ENCODE results near the gene MXRA8.

The MXRA8 gene

DNA sequence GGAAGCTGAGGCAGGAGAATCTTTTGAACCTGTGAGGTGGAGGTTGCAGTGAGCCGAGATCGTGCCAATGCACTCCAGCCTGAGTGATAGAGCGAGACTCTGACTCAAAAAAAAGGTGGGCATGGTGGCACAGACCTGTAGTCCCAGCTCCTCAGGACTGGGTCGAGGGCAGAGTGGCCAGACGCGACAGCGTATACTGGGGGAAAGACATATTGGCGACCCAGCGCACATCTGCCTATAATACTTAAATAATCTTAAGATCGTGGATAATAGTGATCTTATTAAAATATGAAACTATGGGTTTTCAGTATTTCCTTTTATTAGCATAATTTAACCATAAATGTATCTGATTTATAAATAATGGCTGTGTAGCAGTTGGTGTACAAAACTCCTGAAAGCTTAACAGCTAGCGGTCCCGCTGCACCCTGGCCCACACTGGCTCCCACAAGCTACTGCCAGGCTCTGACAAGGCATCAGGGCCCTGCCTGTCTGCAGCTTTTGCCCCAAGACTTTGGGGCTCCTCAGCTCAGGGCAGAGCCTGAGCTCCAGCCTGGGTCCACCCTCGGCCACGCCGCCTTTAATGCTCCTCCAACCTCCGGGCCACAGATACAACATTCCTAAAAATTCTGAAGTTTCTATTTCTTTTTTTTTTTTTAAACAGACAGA is 19.3 kb upstream of the MXRA8 start:
- TF ChIP-seq, protein P1, sequence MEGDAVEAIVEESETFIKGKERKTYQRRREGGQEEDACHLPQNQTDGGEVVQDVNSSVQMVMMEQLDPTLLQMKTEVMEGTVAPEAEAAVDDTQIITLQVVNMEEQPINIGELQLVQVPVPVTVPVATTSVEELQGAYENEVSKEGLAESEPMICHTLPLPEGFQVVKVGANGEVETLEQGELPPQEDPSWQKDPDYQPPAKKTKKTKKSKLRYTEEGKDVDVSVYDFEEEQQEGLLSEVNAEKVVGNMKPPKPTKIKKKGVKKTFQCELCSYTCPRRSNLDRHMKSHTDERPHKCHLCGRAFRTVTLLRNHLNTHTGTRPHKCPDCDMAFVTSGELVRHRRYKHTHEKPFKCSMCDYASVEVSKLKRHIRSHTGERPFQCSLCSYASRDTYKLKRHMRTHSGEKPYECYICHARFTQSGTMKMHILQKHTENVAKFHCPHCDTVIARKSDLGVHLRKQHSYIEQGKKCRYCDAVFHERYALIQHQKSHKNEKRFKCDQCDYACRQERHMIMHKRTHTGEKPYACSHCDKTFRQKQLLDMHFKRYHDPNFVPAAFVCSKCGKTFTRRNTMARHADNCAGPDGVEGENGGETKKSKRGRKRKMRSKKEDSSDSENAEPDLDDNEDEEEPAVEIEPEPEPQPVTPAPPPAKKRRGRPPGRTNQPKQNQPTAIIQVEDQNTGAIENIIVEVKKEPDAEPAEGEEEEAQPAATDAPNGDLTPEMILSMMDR (IDR thresholded peaks at IDR 0.05; ENCODE audit: low read depth, low read length, missing control alignments), result no peak
- H3K4me3 ChIP-seq (replicated peaks; ENCODE audit: low read depth, low read length), result no peak overlapping the region
- no peak for DNase-seq (ENCODE audit: extremely low read depth, low read depth)

DNA sequence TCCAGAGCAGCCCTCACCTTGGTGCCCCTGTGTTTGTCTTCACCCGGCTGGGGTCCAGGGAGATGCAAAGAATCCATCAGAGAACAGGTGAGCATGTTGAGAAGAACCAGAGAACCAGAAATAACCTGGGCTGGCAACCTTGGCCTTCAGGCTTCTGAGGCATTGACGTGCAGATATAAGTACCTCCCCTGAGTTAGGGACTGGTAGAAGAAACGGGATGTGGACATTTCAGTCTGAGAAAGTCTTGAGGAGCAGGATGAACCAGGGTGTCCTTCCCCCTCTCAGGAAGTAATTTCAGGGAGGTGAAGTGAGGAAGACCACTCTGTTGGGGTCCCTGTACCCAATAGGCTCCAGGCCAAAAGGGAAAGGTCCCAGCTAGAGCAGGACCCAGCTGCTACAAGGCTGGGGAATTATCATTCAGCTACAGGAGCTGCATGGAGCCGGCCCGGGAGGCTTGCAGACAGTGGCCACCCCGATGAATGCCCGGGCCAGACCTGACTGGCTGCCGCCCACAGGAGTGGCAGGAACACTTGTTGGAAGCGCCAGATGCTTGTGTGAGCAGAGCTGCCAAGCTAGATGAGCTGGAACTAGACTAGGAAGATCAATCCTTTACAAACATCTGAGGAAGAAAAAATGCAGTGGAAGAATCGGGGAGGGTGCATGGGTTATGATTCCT is 18.3 kb upstream of the MXRA8 start:
- H3K4me3 ChIP-seq (replicated peaks; ENCODE audit: low read depth, low read length), result no peak overlapping the region
- TF ChIP-seq, protein P1 (IDR thresholded peaks at IDR 0.05; ENCODE audit: low read depth, low read length, missing control alignments), result no peak
- DNase-seq (ENCODE audit: extremely low read depth, low read depth), result no peak

DNA sequence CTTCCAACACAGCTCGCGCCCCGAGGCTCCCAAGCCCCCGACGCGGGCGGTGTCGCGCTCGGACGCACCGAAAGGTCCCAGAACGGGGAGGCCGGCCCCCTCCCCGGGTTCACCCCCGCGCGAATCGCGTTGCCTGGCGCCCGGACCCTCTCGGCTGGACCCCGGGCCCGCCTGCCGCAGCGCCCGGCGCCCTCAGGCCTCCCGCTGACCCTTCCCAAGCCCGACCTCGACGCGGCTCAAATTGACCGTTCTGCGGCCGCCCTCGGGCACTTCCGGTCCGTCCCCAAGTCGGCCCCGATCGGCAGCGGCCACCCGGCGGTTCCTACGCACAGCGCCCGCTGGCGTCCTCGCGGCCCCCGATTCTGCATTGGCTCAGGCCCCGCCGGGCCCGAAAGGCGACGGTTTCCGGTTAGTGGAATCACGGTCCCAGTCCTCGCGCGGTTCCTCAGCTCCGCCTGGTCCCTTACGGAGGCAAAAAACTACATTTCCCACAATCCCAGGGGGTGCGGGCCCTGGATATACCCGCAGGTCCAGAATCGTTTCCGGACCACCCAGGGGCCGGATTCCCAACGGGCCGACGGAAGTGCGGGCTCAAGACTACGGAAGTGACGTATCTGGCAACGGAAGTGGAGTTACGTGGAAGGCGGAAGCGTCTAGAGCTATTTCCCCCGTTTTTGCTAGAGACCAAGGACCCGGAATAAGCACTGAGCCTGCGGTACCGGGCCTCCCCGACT is 16.7 kb upstream of the MXRA8 start, which contains the start of gene AURKAIP1:
AURKAIP1 (minus strand) TSS at position 279 of the 734 bp plus-strand sequence. CDS start 451 bp downstream, outside the sequence.
- DNase-seq (ENCODE audit: extremely low read depth, low read depth), result peak; percentile 99
- TF ChIP-seq, protein P1 (IDR thresholded peaks at IDR 0.05; ENCODE audit: low read depth, low read length, missing control alignments), result peak; percentile 27

DNA sequence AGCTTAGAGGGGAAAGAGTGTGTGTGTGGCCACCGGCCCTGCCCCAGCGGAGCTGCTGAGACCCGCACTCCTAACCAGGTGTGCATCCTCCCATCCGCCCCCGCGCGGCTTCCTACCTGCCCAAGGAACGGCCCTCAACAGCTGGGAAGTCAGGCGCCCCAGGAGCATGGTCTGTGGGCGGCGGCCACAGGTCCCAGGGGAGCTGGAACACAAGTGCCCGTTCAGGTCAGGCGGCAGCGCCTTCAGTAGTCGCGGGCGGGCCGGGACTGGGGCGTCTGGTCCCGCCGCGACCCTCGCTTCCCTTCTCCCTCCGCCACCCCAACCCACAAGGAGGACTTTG is 16.2 kb upstream of the MXRA8 start:
- H3K4me3 ChIP-seq (replicated peaks; ENCODE audit: low read depth, low read length), result peak overlapping the region; percentile 98
- DNase-seq (ENCODE audit: extremely low read depth, low read depth), result no peak
- TF ChIP-seq, protein P1 (IDR thresholded peaks at IDR 0.05; ENCODE audit: low read depth, low read length, missing control alignments), result no peak

More for the DNA sequence above, 16.7 kb upstream of the MXRA8 start, which contains the start of gene AURKAIP1:
- H3K4me3 ChIP-seq (replicated peaks; ENCODE audit: low read depth, low read length), result peak within 1 kb of the TSS; percentile 98

DNA sequence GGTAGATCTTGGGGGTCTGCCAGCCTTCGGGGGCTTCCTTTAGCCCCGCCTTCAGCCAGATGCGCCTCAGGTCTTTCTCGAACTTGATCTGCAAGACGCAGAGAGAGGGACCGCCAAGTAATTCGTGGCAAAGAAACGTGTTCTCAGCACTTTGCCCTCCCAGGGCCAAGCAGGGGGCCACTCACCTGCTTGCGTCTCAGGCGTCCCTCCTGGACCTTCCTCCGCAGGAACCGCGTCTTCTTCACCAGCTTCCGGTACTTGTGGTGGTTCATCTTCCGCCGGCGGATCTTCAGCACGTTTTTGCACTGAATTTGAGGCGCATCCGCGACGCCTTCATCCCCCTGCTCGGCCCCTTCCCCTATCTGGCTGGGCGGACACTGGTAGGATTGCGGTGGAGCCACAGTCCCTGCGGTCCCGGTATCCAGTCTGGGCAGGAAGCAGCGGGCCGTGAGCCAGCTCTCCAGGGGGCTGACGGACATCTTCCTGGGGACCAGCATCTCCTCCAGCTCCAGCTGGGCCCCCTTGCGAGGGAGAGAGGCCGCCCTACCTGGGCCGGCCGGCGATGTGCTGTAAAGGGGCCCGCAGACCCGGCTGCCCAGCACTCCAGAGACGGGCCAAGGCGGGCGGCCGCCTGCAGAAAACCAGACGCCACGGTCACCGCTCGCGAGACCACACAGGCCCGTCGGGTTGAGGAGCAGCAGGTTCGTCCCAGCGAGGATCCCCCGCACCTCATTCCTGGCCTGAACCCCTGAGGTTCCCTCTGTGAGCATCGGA is 15.6 kb upstream of the MXRA8 start:
- peak overlapping the region; percentile 98 for H3K4me3 ChIP-seq (replicated peaks; ENCODE audit: low read depth, low read length)
- no peak for DNase-seq (ENCODE audit: extremely low read depth, low read depth)
- TF ChIP-seq, protein P1 (IDR thresholded peaks at IDR 0.05; ENCODE audit: low read depth, low read length, missing control alignments), result no peak

DNA sequence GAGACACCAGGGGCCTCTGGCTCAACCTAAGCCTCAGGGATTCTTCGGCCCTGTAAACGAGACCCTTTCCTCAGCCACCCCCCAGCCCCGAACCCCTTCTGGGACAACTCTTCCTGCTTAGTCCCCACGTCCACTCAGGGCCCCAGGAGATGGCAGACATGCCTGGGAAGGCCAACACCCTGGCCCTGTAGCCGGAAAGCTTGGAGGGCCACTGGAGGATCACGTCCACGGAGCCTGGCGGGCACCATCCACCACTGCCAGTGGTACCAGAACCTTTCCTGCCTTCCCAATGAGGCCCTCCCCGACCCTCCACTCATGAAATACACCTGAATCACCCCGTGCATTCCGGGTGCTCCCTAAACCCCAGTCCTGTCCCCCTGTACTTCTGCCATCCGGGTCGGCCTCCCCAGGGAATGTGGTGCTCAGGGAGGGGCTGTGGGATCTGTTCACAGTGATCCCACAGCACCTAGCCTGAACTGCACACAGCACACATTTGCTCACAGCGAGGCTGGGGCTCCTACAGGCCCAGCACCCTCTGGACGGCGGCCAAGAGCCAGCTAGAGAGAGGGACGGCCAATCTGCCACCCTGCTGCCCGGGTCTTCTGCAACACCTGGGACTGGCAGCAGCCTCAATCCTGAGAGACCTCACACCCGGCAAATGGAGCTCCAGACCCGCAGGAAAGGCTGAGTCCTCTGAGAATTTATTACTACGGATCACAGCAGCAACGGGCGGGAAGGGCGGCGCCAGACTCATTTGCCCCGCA is 14.9 kb upstream of the MXRA8 start:
- peak overlapping the region; percentile 98 for H3K4me3 ChIP-seq (replicated peaks; ENCODE audit: low read depth, low read length)
- TF ChIP-seq, protein P1 (IDR thresholded peaks at IDR 0.05; ENCODE audit: low read depth, low read length, missing control alignments), result no peak
- no peak for DNase-seq (ENCODE audit: extremely low read depth, low read depth)

All from HFF-Myc (cell line).